OCI-LY3 (cell line): ENCODE data around the gene RAB11FIP4.

Experiments
- H2AFZ ChIP-seq: fragments of 200-600, 300-600 bp; shearing (Covaris generic); 2 replicates; pipeline ENCODE4 v1.6.0; 2014; ENCODE audit warnings: antibody characterized with exemption, low read depth, low read length
- H3K27ac ChIP-seq: fragments of 200-600, 300-600 bp; sonication (generic); 2 replicates; pipeline ENCODE4 v1.5.1; 2014; ENCODE audit warnings: mild to moderate bottlenecking, low read length, moderate library complexity, mixed read lengths
- H3K27me3 ChIP-seq: fragments of 200-600, 300-600 bp; sonication (generic); 2 replicates; pipeline ENCODE4 v1.6.1; 2014; ENCODE audit warnings: low read depth, low read length, mixed read lengths
- H3K36me3 ChIP-seq: fragments of 200-600, 300-600 bp; sonication (generic); replicated peaks from 2 replicates; pipeline ENCODE3; 2014; ENCODE audit warnings: low read depth, low read length, mixed read lengths
- H3K4me1 ChIP-seq: fragments of 300-600, 200-600 bp; sonication (generic); 2 replicates; pipeline ENCODE4 v1.6.1; 2014; ENCODE audit warnings: low read length, mixed read lengths
- H3K4me2 ChIP-seq: fragments of 200-600, 300-600 bp; sonication (generic); 2 replicates; pipeline ENCODE4 v1.6.1; 2014; ENCODE audit warnings: low read length, mixed read lengths
- H3K4me3 ChIP-seq: fragments of 300-600, 200-600 bp; sonication (generic); 2 replicates; pipeline ENCODE4 v1.5.1; 2014; ENCODE audit warnings: antibody characterized with exemption, mild to moderate bottlenecking, low read length, moderate library complexity
- H3K79me2 ChIP-seq: fragments of 300-600, 200-600 bp; shearing (Covaris generic); 2 replicates; pipeline ENCODE4 v1.6.1; 2014; ENCODE audit warnings: mild to moderate bottlenecking, low read length, mixed read lengths
- H3K9ac ChIP-seq: fragments of 300-600, 200-600 bp; shearing (Covaris generic); 2 replicates; pipeline ENCODE4 v1.6.0; 2014; ENCODE audit warnings: mild to moderate bottlenecking, low read length, moderate library complexity
- H3K9me3 ChIP-seq: fragments of 200-600, 300-600 bp; shearing (Covaris generic); 2 replicates; pipeline ENCODE4 v1.6.1; 2014; ENCODE audit warnings: low read length, mixed read lengths; ENCODE audit not compliant: insufficient read depth
- H4K20me1 ChIP-seq: fragments of 200-600, 300-600 bp; sonication (generic); 2 replicates; pipeline ENCODE4 v1.6.1; 2016; ENCODE audit warnings: low read length, mixed read lengths; ENCODE audit not compliant: insufficient read depth
- CTCF ChIP-seq: fragments of 200-600, 300-600 bp; sonication (generic); IDR thresholded peaks from 2 replicates; pipeline ENCODE4 v1.5.1; 2014; ENCODE audit warnings: antibody characterized with exemption, low read length, low read depth
- EZH2phosphoT487 ChIP-seq: fragments of 200-600 bp; shearing (Covaris generic); IDR thresholded peaks from 2 replicates; pipeline ENCODE4 v1.6.1; 2018; ENCODE audit warnings: antibody characterized with exemption, mixed run types, low read depth

RAB11FIP4 gene

GRCh38 chr17:31388770-31389656, 2.5 kb upstream of the RAB11FIP4 start:
- H2AFZ ChIP-seq, result no peak overlapping the region
- H4K20me1 ChIP-seq, result no peaks in the 10 kb centered on the region
- no peaks in the 10 kb centered on the region for H3K27me3 ChIP-seq
- H3K9ac ChIP-seq, result no peak overlapping the region
- H3K36me3 ChIP-seq, result no peaks in the 10 kb centered on the region
- H3K27ac ChIP-seq, result no peak overlapping the region
- H3K9me3 ChIP-seq, result no peaks in the 10 kb centered on the region
- H3K79me2 ChIP-seq, result no peaks in the 10 kb centered on the region
- no peak overlapping the region for H3K4me3 ChIP-seq
- TF ChIP-seq EZH2phosphoT487 (no peak), CTCF (peak; percentile 72)
- no peaks in the 10 kb centered on the region for H3K4me1 ChIP-seq
- 0 out of 2 replicates have a peak overlapping the region, but pooled peaks have one; percentile 29 for H3K4me2 ChIP-seq

DNA sequence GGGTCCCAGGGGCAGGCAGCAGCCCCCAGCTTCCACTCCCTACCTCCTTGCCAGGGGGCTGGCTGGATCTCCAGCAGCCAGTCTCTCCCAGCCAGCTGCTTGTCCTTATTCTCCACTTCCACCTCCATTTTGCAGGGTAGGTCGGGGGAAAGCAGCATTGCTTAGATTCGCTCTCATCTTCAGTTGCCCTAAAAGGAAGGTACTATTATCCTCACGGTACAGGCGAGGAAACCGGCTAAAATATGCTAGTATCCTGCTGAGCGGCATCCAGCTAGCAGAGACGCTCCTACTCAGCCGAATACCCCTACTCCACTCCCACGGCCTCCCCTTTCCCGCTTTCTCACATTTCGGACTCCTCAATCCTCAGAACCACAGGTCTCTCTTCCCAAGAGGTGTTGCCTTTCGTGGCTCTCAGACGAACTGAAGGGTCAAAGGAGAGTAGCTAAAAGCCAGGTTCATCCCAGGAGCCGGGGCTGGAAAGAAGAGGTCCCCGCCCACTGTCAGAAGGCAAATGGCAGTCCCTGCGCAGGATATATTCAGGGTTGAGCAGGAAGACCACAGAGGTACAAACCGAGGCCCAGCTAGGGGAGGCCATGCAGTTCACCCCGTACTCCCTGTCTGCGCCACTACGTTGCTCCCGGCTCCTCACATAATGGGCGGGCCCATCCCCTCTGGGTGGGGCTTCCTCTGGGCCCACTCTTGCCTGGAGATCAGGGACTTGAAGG, 1.7 kb upstream of the RAB11FIP4 start:
- no peaks in the 10 kb centered on the region for H3K9me3 ChIP-seq
- TF ChIP-seq CTCF (no peak), EZH2phosphoT487 (no peak)
- no peak overlapping the region for H3K27ac ChIP-seq
- H3K27me3 ChIP-seq, result no peaks in the 10 kb centered on the region
- H3K9ac ChIP-seq, result no peak overlapping the region
- no peaks in the 10 kb centered on the region for H3K36me3 ChIP-seq
- no peaks in the 10 kb centered on the region for H4K20me1 ChIP-seq
- no peak overlapping the region for H2AFZ ChIP-seq
- no peak overlapping the region for H3K4me3 ChIP-seq
- no peaks in the 10 kb centered on the region for H3K4me1 ChIP-seq
- no peaks in the 10 kb centered on the region for H3K79me2 ChIP-seq
- H3K4me2 ChIP-seq, result 0 out of 2 replicates have a peak overlapping the region, but pooled peaks have one; percentile 29

- Histone ChIP-seq H3K4me1 (no peaks in the 10 kb centered on the region), H3K4me2 (no peak overlapping the region), H3K9ac (no peak overlapping the region), H2AFZ (no peak overlapping the region), H4K20me1 (no peaks in the 10 kb centered on the region), H3K36me3 (no peaks in the 10 kb centered on the region), H3K27ac (no peak overlapping the region), H3K4me3 (no peak overlapping the region), H3K9me3 (no peaks in the 10 kb centered on the region), H3K27me3 (no peaks in the 10 kb centered on the region), H3K79me2 (no peaks in the 10 kb centered on the region)
- TF ChIP-seq EZH2phosphoT487 (no peak), CTCF (no peak)
Measured at GRCh38 chr17:31390426-31390747, 1.1 kb upstream of the RAB11FIP4 start.

DNA sequence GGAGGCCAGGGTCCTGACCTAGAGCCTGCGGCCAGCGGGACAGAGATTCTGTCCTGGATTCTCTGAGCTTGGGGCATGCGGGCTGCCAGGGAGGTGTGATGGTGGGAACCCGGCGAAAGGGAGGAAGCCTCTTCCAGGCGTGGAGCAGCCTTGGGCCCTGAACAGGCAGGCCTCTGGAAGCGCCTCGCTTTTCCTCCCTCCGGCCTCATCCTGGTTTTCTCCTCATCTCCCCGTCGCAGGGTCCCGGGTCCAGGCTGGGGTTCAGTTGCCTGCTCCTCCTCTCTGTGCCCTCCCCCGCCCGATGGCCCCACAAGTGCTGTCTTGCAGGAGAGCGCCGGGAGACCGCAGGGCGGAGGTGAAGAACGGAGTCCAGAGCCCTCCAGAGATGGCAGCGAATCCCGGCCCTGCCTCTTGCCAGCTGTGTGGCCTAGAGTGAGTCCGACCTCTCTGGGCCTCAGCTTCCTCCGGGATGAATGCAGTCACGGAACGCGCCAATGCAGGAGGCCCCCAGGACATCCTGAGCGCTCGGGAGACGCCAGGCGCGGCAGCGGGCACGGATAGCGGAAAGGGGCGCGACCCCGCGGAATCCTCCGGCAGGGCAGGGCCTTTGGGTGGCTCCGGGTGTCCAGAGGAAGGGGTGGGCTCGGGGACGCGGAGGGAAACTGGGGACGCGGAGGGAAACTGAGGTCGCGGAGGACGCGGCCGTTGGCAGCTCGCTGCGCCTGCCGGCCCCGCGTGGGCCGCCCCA, 553 bp upstream of the RAB11FIP4 start:
- Histone ChIP-seq H3K9me3 (no peaks in the 10 kb centered on the region), H3K4me2 (no peak overlapping the region), H3K9ac (no peak overlapping the region), H3K4me1 (no peaks in the 10 kb centered on the region), H3K4me3 (no peak overlapping the region), H3K79me2 (no peaks in the 10 kb centered on the region), H4K20me1 (no peaks in the 10 kb centered on the region), H3K27me3 (no peaks in the 10 kb centered on the region), H3K27ac (no peak overlapping the region), H2AFZ (no peak overlapping the region), H3K36me3 (no peaks in the 10 kb centered on the region)
- TF ChIP-seq CTCF (no peak), EZH2phosphoT487 (no peak)
